Measurements from ENCODE around the gene MSMO1. TPM values are rescaled to one million over a fixed set of nuclear protein-coding genes. Genes with fewer than 3 reads are reported as not detected.

Gene MSMO1
- polyA plus RNA-seq, 1 donor from 2014 or later, result 242 TPM

GRCh38 chr4:165299399-165300060 lies 27.9 kb upstream of the MSMO1 start (continued):
- TF ChIP-seq EZH2 (IDR thresholded peaks at IDR 0.05; ENCODE audit: borderline replicate concordance, insufficient read depth, low read length, poor library complexity, severe bottlenecking), result no peak

GRCh38 chr4:165301833-165302232 lies 25.6 kb upstream of the MSMO1 start:
- Histone ChIP-seq H3K9me3 (ENCODE audit: low read length) (no peaks in the 10 kb centered on the region), H3K36me3 (ENCODE audit: insufficient read depth, low read length) (no peaks in the 10 kb centered on the region), H3K4me2 (ENCODE audit: low read length) (no peak overlapping the region), H4K20me1 (ENCODE audit: insufficient read depth) (no peaks in the 10 kb centered on the region), H3K9me2 (ENCODE audit: insufficient read depth, low read length) (no peaks in the 10 kb centered on the region), H3K9ac (ENCODE audit: low read length) (no peak overlapping the region), H3K79me2 (replicated peaks; ENCODE audit: insufficient read depth, low read length) (no peaks in the 10 kb centered on the region), H3K27me3 (ENCODE audit: insufficient read depth, low read depth, low read length) (no peaks in the 10 kb centered on the region), H3K27ac (ENCODE audit: low read length) (no peak overlapping the region), H2AFZ (ENCODE audit: low read depth, low read length) (no peak overlapping the region), H3F3A (ENCODE audit: insufficient read depth, low read length, poor library complexity, severe bottlenecking) (no peaks in the 10 kb centered on the region), H3K4me3 (ENCODE audit: low read length) (no peak overlapping the region)
- TF ChIP-seq RAD21 (conservative IDR thresholded peaks at IDR 0.05) (no peak), SMC3 (conservative IDR thresholded peaks at IDR 0.05; ENCODE audit: poor library complexity) (no peak), EP300 (conservative IDR thresholded peaks at IDR 0.05; ENCODE audit: poor library complexity, severe bottlenecking) (no peak), TAF1 (IDR thresholded peaks at IDR 0.05; ENCODE audit: low read depth) (no peak), REST (IDR thresholded peaks at IDR 0.05; ENCODE audit: borderline replicate concordance) (no peak), EZH2 (IDR thresholded peaks at IDR 0.05; ENCODE audit: borderline replicate concordance, insufficient read depth, low read length, poor library complexity, severe bottlenecking) (no peak), CTCF (IDR thresholded peaks at IDR 0.05; ENCODE audit: poor library complexity, severe bottlenecking) (no peak), POLR2AphosphoS5 (IDR thresholded peaks at IDR 0.05) (no peak), MXI1 (conservative IDR thresholded peaks at IDR 0.05; ENCODE audit: poor library complexity, severe bottlenecking) (no peak)

GRCh38 chr4:165302658-165303057 lies 24.8 kb upstream of the MSMO1 start:
- Histone ChIP-seq H3F3A (ENCODE audit: insufficient read depth, low read length, poor library complexity, severe bottlenecking) (no peaks in the 10 kb centered on the region), H3K4me2 (ENCODE audit: low read length) (no peak overlapping the region), H3K9me3 (ENCODE audit: low read length) (no peaks in the 10 kb centered on the region), H3K4me3 (ENCODE audit: low read length) (no peak overlapping the region), H3K9ac (ENCODE audit: low read length) (no peak overlapping the region), H4K20me1 (ENCODE audit: insufficient read depth) (no peaks in the 10 kb centered on the region), H3K36me3 (ENCODE audit: insufficient read depth, low read length) (no peaks in the 10 kb centered on the region), H3K27ac (ENCODE audit: low read length) (no peak overlapping the region), H3K27me3 (ENCODE audit: insufficient read depth, low read depth, low read length) (no peaks in the 10 kb centered on the region), H3K79me2 (replicated peaks; ENCODE audit: insufficient read depth, low read length) (no peaks in the 10 kb centered on the region), H2AFZ (ENCODE audit: low read depth, low read length) (no peak overlapping the region), H3K9me2 (ENCODE audit: insufficient read depth, low read length) (no peaks in the 10 kb centered on the region)
- TF ChIP-seq POLR2AphosphoS5 (IDR thresholded peaks at IDR 0.05) (no peak), EZH2 (IDR thresholded peaks at IDR 0.05; ENCODE audit: borderline replicate concordance, insufficient read depth, low read length, poor library complexity, severe bottlenecking) (no peak), TAF1 (IDR thresholded peaks at IDR 0.05; ENCODE audit: low read depth) (no peak), CTCF (IDR thresholded peaks at IDR 0.05; ENCODE audit: poor library complexity, severe bottlenecking) (no peak), EP300 (conservative IDR thresholded peaks at IDR 0.05; ENCODE audit: poor library complexity, severe bottlenecking) (no peak), SMC3 (conservative IDR thresholded peaks at IDR 0.05; ENCODE audit: poor library complexity) (no peak), REST (IDR thresholded peaks at IDR 0.05; ENCODE audit: borderline replicate concordance) (no peak), MXI1 (conservative IDR thresholded peaks at IDR 0.05; ENCODE audit: poor library complexity, severe bottlenecking) (no peak), RAD21 (conservative IDR thresholded peaks at IDR 0.05) (no peak)

Measured in neural cell (in vitro differentiated cells).